GM18861 (cell line): Measurements from ENCODE around the gene RNF38.
"Not testable (repeated sequence)": the region's sequence is repeated elsewhere in the genome, so short reads cannot be mapped to it uniquely, and the experiment has no call there.

Experiments used
- ATAC-seq: cut with Tn5 transposase; IDR thresholded peaks from one replicate; pipeline ENCODE4 v1.9.1; 2021; ENCODE audit not compliant: unreplicated experiment

Gene RNF38

GRCh38 chr9:36297798-36298197, 102.3 kb downstream of the RNF38 start:
- ATAC-seq = no peak

GRCh38 chr9:36294996-36295395, 105.1 kb downstream of the RNF38 start:
- ATAC-seq = not testable (repeated sequence)

- no peak for ATAC-seq
These were observed 106.2 kb downstream of the RNF38 start for GRCh38 chr9:36293918-36294317.

- no peak for ATAC-seq
These were observed 106.9 kb downstream of the RNF38 start for GRCh38 chr9:36293171-36293570.

- ATAC-seq = no peak
These were observed 107.4 kb downstream of the RNF38 start for GRCh38 chr9:36292641-36293040.

GRCh38 chr9:36290996-36291395, 109.1 kb downstream of the RNF38 start:
- ATAC-seq = no peak

GRCh38 chr9:36289836-36290435, 110.1 kb downstream of the RNF38 start:
- ATAC-seq = no peak

- no peak for ATAC-seq
These were observed 112.0 kb downstream of the RNF38 start for GRCh38 chr9:36288070-36288469.
